ENCODE measurements around the gene VPS16. TPM values are rescaled to one million over a fixed set of nuclear protein-coding genes. Genes with fewer than 3 reads are reported as not detected.

VPS16 gene
- polyA plus RNA-seq, 1 donor from 2014 or later = 117 TPM

GRCh38 chr20:2880650-2881049, 40.1 kb downstream of the VPS16 start:
- H3K79me2 ChIP-seq (replicated peaks; ENCODE audit: insufficient read depth, low read length) = peaks cover 74% of the 10 kb centered on the region
- no peak overlapping the region for H3K27ac ChIP-seq (ENCODE audit: low read length)

GRCh38 chr20:2883726-2884637, 43.4 kb downstream of the VPS16 start:
- Histone ChIP-seq H3F3A (ENCODE audit: insufficient read depth, low read length, poor library complexity, severe bottlenecking) (no peaks in the 10 kb centered on the region), H3K4me3 (ENCODE audit: low read length) (no peak overlapping the region), H3K79me2 (replicated peaks; ENCODE audit: insufficient read depth, low read length) (peaks cover 75% of the 10 kb centered on the region), H3K4me2 (ENCODE audit: low read length) (no peak overlapping the region), H3K9me3 (ENCODE audit: low read length) (no peaks in the 10 kb centered on the region), H3K27me3 (ENCODE audit: insufficient read depth, low read depth, low read length) (no peaks in the 10 kb centered on the region), H4K20me1 (ENCODE audit: insufficient read depth) (no peaks in the 10 kb centered on the region), H3K9me2 (ENCODE audit: insufficient read depth, low read length) (no peaks in the 10 kb centered on the region), H3K27ac (ENCODE audit: low read length) (no peak overlapping the region), H3K9ac (ENCODE audit: low read length) (no peak overlapping the region), H3K36me3 (ENCODE audit: insufficient read depth, low read length) (no peaks in the 10 kb centered on the region), H2AFZ (ENCODE audit: low read depth, low read length) (no peak overlapping the region)
- TF ChIP-seq SMC3 (conservative IDR thresholded peaks at IDR 0.05; ENCODE audit: poor library complexity) (no peak), EP300 (conservative IDR thresholded peaks at IDR 0.05; ENCODE audit: poor library complexity, severe bottlenecking) (no peak), POLR2AphosphoS5 (IDR thresholded peaks at IDR 0.05) (no peak), RAD21 (conservative IDR thresholded peaks at IDR 0.05) (no peak), REST (IDR thresholded peaks at IDR 0.05; ENCODE audit: borderline replicate concordance) (no peak)
- TF ChIP-seq, protein P1, sequence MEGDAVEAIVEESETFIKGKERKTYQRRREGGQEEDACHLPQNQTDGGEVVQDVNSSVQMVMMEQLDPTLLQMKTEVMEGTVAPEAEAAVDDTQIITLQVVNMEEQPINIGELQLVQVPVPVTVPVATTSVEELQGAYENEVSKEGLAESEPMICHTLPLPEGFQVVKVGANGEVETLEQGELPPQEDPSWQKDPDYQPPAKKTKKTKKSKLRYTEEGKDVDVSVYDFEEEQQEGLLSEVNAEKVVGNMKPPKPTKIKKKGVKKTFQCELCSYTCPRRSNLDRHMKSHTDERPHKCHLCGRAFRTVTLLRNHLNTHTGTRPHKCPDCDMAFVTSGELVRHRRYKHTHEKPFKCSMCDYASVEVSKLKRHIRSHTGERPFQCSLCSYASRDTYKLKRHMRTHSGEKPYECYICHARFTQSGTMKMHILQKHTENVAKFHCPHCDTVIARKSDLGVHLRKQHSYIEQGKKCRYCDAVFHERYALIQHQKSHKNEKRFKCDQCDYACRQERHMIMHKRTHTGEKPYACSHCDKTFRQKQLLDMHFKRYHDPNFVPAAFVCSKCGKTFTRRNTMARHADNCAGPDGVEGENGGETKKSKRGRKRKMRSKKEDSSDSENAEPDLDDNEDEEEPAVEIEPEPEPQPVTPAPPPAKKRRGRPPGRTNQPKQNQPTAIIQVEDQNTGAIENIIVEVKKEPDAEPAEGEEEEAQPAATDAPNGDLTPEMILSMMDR (IDR thresholded peaks at IDR 0.05; ENCODE audit: poor library complexity, severe bottlenecking) = no peak

More at GRCh38 chr20:2880650-2881049, 40.1 kb downstream of the VPS16 start:
- Histone ChIP-seq H3K27me3 (ENCODE audit: insufficient read depth, low read depth, low read length) (no peaks in the 10 kb centered on the region), H3K4me2 (ENCODE audit: low read length) (no peak overlapping the region), H3K4me3 (ENCODE audit: low read length) (no peak overlapping the region), H3K9me2 (ENCODE audit: insufficient read depth, low read length) (no peaks in the 10 kb centered on the region), H3K9ac (ENCODE audit: low read length) (no peak overlapping the region), H3K36me3 (ENCODE audit: insufficient read depth, low read length) (no peaks in the 10 kb centered on the region), H4K20me1 (ENCODE audit: insufficient read depth) (no peaks in the 10 kb centered on the region), H3K9me3 (ENCODE audit: low read length) (no peaks in the 10 kb centered on the region), H2AFZ (ENCODE audit: low read depth, low read length) (no peak overlapping the region), H3F3A (ENCODE audit: insufficient read depth, low read length, poor library complexity, severe bottlenecking) (no peaks in the 10 kb centered on the region)
- TF ChIP-seq, protein P1 (IDR thresholded peaks at IDR 0.05; ENCODE audit: poor library complexity, severe bottlenecking) = no peak
- TF ChIP-seq REST (IDR thresholded peaks at IDR 0.05; ENCODE audit: borderline replicate concordance) (no peak), MXI1 (conservative IDR thresholded peaks at IDR 0.05; ENCODE audit: poor library complexity, severe bottlenecking) (no peak), EZH2 (IDR thresholded peaks at IDR 0.05; ENCODE audit: borderline replicate concordance, insufficient read depth, low read length, poor library complexity, severe bottlenecking) (no peak), RAD21 (conservative IDR thresholded peaks at IDR 0.05) (no peak), TAF1 (IDR thresholded peaks at IDR 0.05; ENCODE audit: low read depth) (no peak), EP300 (conservative IDR thresholded peaks at IDR 0.05; ENCODE audit: poor library complexity, severe bottlenecking) (no peak), POLR2AphosphoS5 (IDR thresholded peaks at IDR 0.05) (no peak), SMC3 (conservative IDR thresholded peaks at IDR 0.05; ENCODE audit: poor library complexity) (no peak)

Measured in neural cell (in vitro differentiated cells).